ENCODE measurements around the gene CFAP119. TPM values are rescaled to one million over a fixed set of nuclear protein-coding genes. Genes with fewer than 3 reads are reported as not detected.
A peak's percentile ranks its signal among the peaks of the same experiment; 100 is the strongest.

The CFAP119 gene
- total and polyA plus RNA-seq, 7 donors: 0.48 to 3.0 (median 0.69) TPM

DNA sequence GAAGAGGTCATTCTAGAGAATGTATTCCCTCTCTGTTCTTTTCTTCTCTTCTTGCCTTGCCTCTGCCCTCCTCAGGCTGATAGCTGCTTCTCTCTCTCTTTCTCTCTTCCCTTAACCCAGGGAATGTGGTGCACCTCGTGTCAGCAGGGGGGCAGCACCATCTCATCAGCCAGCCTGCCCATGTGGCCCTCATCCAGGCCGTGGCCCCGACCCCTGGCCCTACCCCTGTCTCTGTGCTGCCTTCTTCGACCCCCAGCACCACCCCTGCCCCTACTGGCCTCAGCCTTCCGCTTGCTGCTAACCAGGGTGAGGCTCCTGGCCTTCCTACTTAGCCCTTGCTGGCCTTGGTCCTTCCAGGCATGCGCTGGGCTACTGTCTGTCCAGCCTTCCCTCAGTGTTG lies 39.4 kb downstream of the CFAP119 start:
- Histone ChIP-seq H3K4me3 (no peak overlapping the region), H3K4me1 (no peaks in the 10 kb centered on the region), H3K36me3 (ENCODE audit: insufficient read depth in 1 of 2, low read depth in 1 of 2) (peaks cover 13 to 99% of the 10 kb centered on the region in 2 donors), H3K27ac (no peak overlapping the region), H3K9me3 (no peaks in the 10 kb centered on the region), H3K27me3 (ENCODE audit: insufficient read depth in 3 of 3, low read length in 2 of 3) (no peaks in the 10 kb centered on the region)
- intact Hi-C loops (cut with DNase I): no loop called here
- TF ChIP-seq CTCF (IDR thresholded peaks at IDR 0.05): no peak
- 71 to 77% (median 74%) methylated on average over 6 of the region's 6 CpGs for WGBS, 3 donors
- DNase-seq (no peak), ATAC-seq (peak in 2 of 4 donors; percentile 15 to 31)

DNA sequence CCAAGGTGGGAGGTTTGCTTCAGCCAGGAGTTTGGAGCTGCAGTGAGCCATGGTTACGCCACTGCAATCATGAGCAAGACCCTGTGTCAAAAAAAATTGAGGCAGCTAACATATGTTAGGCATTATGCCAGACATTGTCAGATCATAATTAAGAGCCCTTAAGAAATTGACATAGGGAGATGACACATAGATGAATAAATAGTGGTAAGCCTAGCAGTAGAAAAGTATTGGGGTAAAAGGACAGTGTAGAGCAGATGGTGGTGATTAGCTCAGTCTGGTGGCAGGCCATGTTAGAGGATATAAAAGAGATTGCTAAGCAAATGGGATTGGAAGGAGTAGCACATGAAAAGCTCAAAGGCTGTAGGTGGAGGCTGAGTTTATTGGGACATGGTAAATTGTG lies 40.3 kb downstream of the CFAP119 start:
- Histone ChIP-seq H3K4me1 (no peaks in the 10 kb centered on the region), H3K4me3 (no peak overlapping the region), H3K9me3 (no peaks in the 10 kb centered on the region), H3K27me3 (ENCODE audit: insufficient read depth in 3 of 3, low read length in 2 of 3) (no peaks in the 10 kb centered on the region), H3K36me3 (ENCODE audit: insufficient read depth in 1 of 2, low read depth in 1 of 2) (peaks cover 15 to 100% of the 10 kb centered on the region in 2 donors), H3K27ac (no peak overlapping the region)
- no peak for TF ChIP-seq CTCF (IDR thresholded peaks at IDR 0.05)
- 96 to 100% (median 97%) methylated on average over 1 of the region's 1 CpG for WGBS, 3 donors
- DNase-seq (no peak), ATAC-seq (no peak)
- intact Hi-C loops (cut with DNase I): no loop called here

DNA sequence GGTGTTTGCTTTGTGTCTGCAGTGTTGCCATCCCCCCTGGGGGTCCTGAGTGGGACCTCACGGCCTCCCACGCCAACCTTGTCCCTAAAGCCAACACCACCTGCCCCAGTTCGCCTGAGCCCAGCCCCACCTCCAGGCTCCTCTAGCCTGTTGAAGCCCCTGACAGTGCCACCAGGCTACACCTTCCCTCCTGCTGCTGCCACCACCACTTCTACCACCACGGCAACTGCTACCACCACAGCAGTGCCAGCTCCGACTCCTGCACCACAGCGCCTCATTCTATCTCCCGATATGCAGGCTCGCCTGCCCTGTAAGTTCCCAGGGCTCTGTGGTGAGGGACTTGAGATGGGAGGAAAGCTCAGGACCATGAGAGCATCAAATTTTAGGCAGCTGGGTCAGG lies 40.7 kb downstream of the CFAP119 start:
- H3K36me3 ChIP-seq (ENCODE audit: insufficient read depth in 1 of 2, low read depth in 1 of 2): peaks cover 19 to 100% of the 10 kb centered on the region in 2 donors

DNA sequence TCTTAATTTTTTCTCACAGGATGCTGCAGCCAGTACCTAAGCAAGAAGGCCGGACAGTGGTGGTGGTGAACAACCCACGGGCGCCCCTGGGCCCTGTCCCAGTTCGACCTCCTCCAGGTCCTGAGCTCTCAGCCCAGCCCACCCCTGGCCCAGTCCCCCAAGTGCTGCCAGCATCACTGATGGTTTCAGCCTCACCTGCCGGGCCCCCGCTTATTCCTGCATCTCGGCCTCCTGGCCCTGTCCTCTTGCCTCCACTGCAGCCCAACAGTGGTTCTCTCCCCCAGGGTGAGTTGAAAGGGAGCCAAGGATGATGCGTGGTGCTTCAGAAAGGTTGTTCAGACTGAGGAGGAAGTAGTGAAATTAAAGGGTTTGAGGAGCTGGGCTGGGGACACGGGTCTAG lies 41.2 kb downstream of the CFAP119 start:
- intact Hi-C loops (cut with DNase I): no loop called here
- no peak overlapping the region for H3K4me3 ChIP-seq
- H3K36me3 ChIP-seq (ENCODE audit: insufficient read depth in 1 of 2, low read depth in 1 of 2): peaks cover 21 to 100% of the 10 kb centered on the region in 2 donors
- H3K9me3 ChIP-seq: no peaks in the 10 kb centered on the region
- no peaks in the 10 kb centered on the region for H3K27me3 ChIP-seq (ENCODE audit: insufficient read depth in 3 of 3, low read length in 2 of 3)
- H3K27ac ChIP-seq: no peak overlapping the region
- no peak for TF ChIP-seq CTCF (IDR thresholded peaks at IDR 0.05)
- H3K4me1 ChIP-seq: no peaks in the 10 kb centered on the region
- 81 to 83% (median 81%) methylated on average over 9 of the region's 9 CpGs for WGBS, 3 donors
- ATAC-seq (no peak), DNase-seq (no peak)

More for the DNA sequence above, 40.7 kb downstream of the CFAP119 start:
- ATAC-seq: no peak
- Histone ChIP-seq H3K4me3 (no peak overlapping the region), H3K9me3 (no peaks in the 10 kb centered on the region), H3K27me3 (ENCODE audit: insufficient read depth in 3 of 3, low read length in 2 of 3) (no peaks in the 10 kb centered on the region), H3K4me1 (no peaks in the 10 kb centered on the region), H3K27ac (no peak overlapping the region)
- intact Hi-C loops (cut with DNase I): no loop called here
- no peak for DNase-seq
- 93 to 95% (median 94%) methylated on average over 8 of the region's 8 CpGs for WGBS, 3 donors
- no peak for TF ChIP-seq CTCF (IDR thresholded peaks at IDR 0.05)

- intact Hi-C loops (cut with DNase I): no loop called here
These were observed 41.8 kb downstream of the CFAP119 start for GRCh38 chr16:30720086-30720485.

More at GRCh38 chr16:30720086-30720485, 41.8 kb downstream of the CFAP119 start:
- H3K4me3 ChIP-seq: no peak overlapping the region
- H3K9me3 ChIP-seq: no peaks in the 10 kb centered on the region
- DNase-seq (no peak), ATAC-seq (no peak)
- no peak for TF ChIP-seq CTCF (IDR thresholded peaks at IDR 0.05)
- no peaks in the 10 kb centered on the region for H3K4me1 ChIP-seq
- H3K36me3 ChIP-seq (ENCODE audit: insufficient read depth in 1 of 2, low read depth in 1 of 2): peaks cover 22 to 100% of the 10 kb centered on the region in 2 donors
- 85 to 90% (median 87%) methylated on average over 11 of the region's 11 CpGs for WGBS, 3 donors
- H3K27ac ChIP-seq: no peak overlapping the region
- no peaks in the 10 kb centered on the region for H3K27me3 ChIP-seq (ENCODE audit: insufficient read depth in 3 of 3, low read length in 2 of 3)

All from psoas muscle (tissue), 8 donors.